ENCODE data around the gene ABCC8.

Gene ABCC8

GRCh38 chr11:17402486-17402885 is 74.2 kb downstream of the ABCC8 start:
- no peak overlapping the region for H3K4me3 ChIP-seq (ENCODE audit: low read depth, low read length)
- no peak overlapping the region for H3K27ac ChIP-seq
- no peak for DNase-seq
- H3K27me3 ChIP-seq (replicated peaks), result no peaks in the 10 kb centered on the region
- H3K36me3 ChIP-seq (replicated peaks), result no peaks in the 10 kb centered on the region
- in situ Hi-C loops (cut with HindIII; ENCODE audit: low pct_ligation_motif_present, low sequenced_read_pairs), result no loop called here
- no peak for TF ChIP-seq CTCF (IDR thresholded peaks at IDR 0.05; ENCODE audit: low read depth, low read length, missing control alignments)

- Histone ChIP-seq H3K27ac (no peak overlapping the region), H3K36me3 (replicated peaks) (no peaks in the 10 kb centered on the region), H3K27me3 (replicated peaks) (no peaks in the 10 kb centered on the region), H3K4me3 (ENCODE audit: low read depth, low read length) (no peak overlapping the region)
- in situ Hi-C loops (cut with HindIII; ENCODE audit: low pct_ligation_motif_present, low sequenced_read_pairs), result no loop called here
- DNase-seq, result no peak
- TF ChIP-seq CTCF (IDR thresholded peaks at IDR 0.05; ENCODE audit: low read depth, low read length, missing control alignments), result no peak
These were observed 74.8 kb downstream of the ABCC8 start for GRCh38 chr11:17401841-17402240.

- H3K36me3 ChIP-seq (replicated peaks), result no peaks in the 10 kb centered on the region
- in situ Hi-C loops (cut with HindIII; ENCODE audit: low pct_ligation_motif_present, low sequenced_read_pairs), result no loop called here
- no peaks in the 10 kb centered on the region for H3K27me3 ChIP-seq (replicated peaks)
- no peak for DNase-seq
- no peak overlapping the region for H3K4me3 ChIP-seq (ENCODE audit: low read depth, low read length)
- no peak for TF ChIP-seq CTCF (IDR thresholded peaks at IDR 0.05; ENCODE audit: low read depth, low read length, missing control alignments)
- no peak overlapping the region for H3K27ac ChIP-seq
These were observed 75.3 kb downstream of the ABCC8 start for GRCh38 chr11:17401316-17401715.

- in situ Hi-C loops (cut with HindIII; ENCODE audit: low pct_ligation_motif_present, low sequenced_read_pairs), result no loop called here
- no peak for TF ChIP-seq CTCF (IDR thresholded peaks at IDR 0.05; ENCODE audit: low read depth, low read length, missing control alignments)
- no peaks in the 10 kb centered on the region for H3K27me3 ChIP-seq (replicated peaks)
- no peak overlapping the region for H3K4me3 ChIP-seq (ENCODE audit: low read depth, low read length)
- no peak overlapping the region for H3K27ac ChIP-seq
- no peaks in the 10 kb centered on the region for H3K36me3 ChIP-seq (replicated peaks)
- DNase-seq, result no peak
These were observed 76.4 kb downstream of the ABCC8 start for GRCh38 chr11:17400048-17400775.

- Histone ChIP-seq H3K27ac (no peak overlapping the region), H3K27me3 (replicated peaks) (no peaks in the 10 kb centered on the region), H3K4me3 (ENCODE audit: low read depth, low read length) (no peak overlapping the region), H3K36me3 (replicated peaks) (no peaks in the 10 kb centered on the region)
- TF ChIP-seq CTCF (IDR thresholded peaks at IDR 0.05; ENCODE audit: low read depth, low read length, missing control alignments), result no peak
- DNase-seq, result no peak
- in situ Hi-C loops (cut with HindIII; ENCODE audit: low pct_ligation_motif_present, low sequenced_read_pairs), result no loop called here
These were observed 77.4 kb downstream of the ABCC8 start for GRCh38 chr11:17399236-17399635.

Data from brain microvascular endothelial cell (primary cell).